Thyroid gland (tissue), 4 donors: ENCODE data around the gene TNPO3. TPM values are rescaled to one million over a fixed set of nuclear protein-coding genes. Genes with fewer than 3 reads are reported as not detected.

Source experiments
- DNase-seq, 2 donors: peaks; one replicate each; pipeline ENCODE4 v3.0.0-alpha.2; 2019
- H3K27ac ChIP-seq, 3 donors: fragments of 200-600 bp; sonication (generic); 1 replicate in 2 of 3; 2 replicates in 1 of 3; pipeline ENCODE4 v1.5.1; 2016 to 2019; ENCODE audit warnings: mild to moderate bottlenecking in 1 of 3, moderate library complexity in 1 of 3
- H3K27me3 ChIP-seq: fragments of 200-600 bp; sonication (generic); one replicate; pipeline ENCODE4 v1.5.1; 2019
- H3K36me3 ChIP-seq, 2 donors: fragments of 200-600 bp; sonication (generic); one replicate each; pipeline ENCODE4 v1.5.1; 2016 to 2019
- H3K4me1 ChIP-seq, 2 donors: fragments of 200-600 bp; sonication (generic); one replicate each; pipeline ENCODE4 v1.5.1; 2017 to 2019
- H3K4me3 ChIP-seq, 3 donors: fragments of 200-600 bp; sonication (generic); replicated peaks in 1 of 3; 1 replicate in 2 of 3; 2 replicates in 1 of 3; pipeline ENCODE4 v1.5.1; 2016; ENCODE audit warnings: mild to moderate bottlenecking in 1 of 3
- H3K9me3 ChIP-seq: fragments of 200-600 bp; sonication (generic); one replicate; pipeline ENCODE4 v1.5.1; 2017
- POLR2A ChIP-seq, 2 donors: fragments of 450-650 bp; IDR thresholded peaks; one replicate each; pipeline ENCODE4 v1.6.1; 2017; ENCODE audit warnings: antibody characterized with exemption in 2 of 2, mild to moderate bottlenecking in 2 of 2, moderate library complexity in 1 of 2
- WGBS, 2 donors: methylation state at CpG; one replicate each; pipeline ENCODE4 v1.1.5; 2017; 5-methylcytosine and 5-hydroxymethylcytosine counted together
- intact Hi-C: fragments of 100-400 bp; cut with DNase I; formaldehyde crosslinking; loops from one replicate; pipeline ENCODE4 v1.15.1; 2023
- total RNA-seq, 4 donors: library from RNA; depleted of rRNA; stranded (reverse); fragments of >200 nt; gene quantifications; one replicate each; pipeline ENCODE4 v1.2.3, GENCODE V29; 2016
- TF ChIP-seq, protein P1 (sequence below), 6 experiments: fragments of 200-600 bp in 3 of 6; fragments of 450-650 bp in 3 of 6; sonication (generic) in 3 of 6; IDR thresholded peaks; one replicate each; pipeline ENCODE4 v1.5.1; 2016 to 2019; ENCODE audit warnings: antibody characterized with exemption in 6 of 6, mild to moderate bottlenecking in 2 of 6, inconsistent platforms in 1 of 6, moderate library complexity in 1 of 6

TNPO3 gene
- total RNA-seq, 4 donors from 2014 or later = 46.1 to 56.2 (median 51.8) TPM

DNA sequence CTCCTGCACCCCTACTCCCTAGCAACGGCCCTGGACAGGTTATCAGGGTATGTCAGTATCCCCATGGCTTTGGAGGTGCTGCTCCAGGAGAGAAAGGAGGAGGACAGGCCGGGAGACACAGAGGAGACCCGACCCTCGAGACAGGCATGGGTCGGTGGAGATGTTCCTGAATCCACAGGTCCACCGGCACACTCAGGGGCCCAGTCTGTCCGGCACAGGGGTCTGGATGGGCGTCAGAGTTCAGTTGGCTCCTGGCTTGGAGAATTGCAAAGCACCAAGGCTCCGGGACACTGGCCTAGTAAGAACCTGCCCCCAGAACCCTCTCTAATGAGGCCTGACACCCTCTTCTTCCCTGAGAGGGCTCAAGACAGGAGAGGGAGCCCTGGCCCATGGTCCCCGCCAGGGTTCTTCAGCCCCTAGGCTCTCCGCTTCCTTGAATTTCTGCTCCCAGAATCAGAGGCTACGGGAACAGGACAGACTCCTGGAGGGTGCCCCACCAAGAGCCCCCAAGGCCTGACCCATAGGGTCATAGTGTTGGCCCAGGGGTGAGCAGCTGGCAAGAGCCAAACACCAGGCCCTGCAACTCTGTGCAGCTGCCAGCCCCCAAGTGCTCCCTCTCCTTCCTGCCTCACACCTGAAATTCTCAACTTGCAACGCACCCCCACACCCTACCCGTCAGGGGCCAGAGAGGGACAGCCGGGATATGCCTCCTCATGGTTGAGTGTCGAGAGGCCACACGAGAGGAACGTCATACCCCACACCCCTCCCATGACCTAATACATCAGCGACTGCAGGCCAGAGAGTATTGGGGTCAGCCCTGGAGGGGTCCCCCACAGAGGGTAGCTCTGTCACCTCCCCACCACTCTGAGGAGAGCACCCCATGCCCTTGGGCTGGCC, 122.7 kb downstream of the TNPO3 start:
- WGBS, 2 donors = 89 to 90% methylated on average over 18 to 19 of the region's 19 CpGs
- Histone ChIP-seq H3K36me3 (no peaks in the 10 kb centered on the region), H3K9me3 (no peaks in the 10 kb centered on the region), H3K27ac (no peak overlapping the region), H3K4me3 (no peak overlapping the region), H3K27me3 (no peaks in the 10 kb centered on the region), H3K4me1 (no peaks in the 10 kb centered on the region)
- TF ChIP-seq, protein P1, sequence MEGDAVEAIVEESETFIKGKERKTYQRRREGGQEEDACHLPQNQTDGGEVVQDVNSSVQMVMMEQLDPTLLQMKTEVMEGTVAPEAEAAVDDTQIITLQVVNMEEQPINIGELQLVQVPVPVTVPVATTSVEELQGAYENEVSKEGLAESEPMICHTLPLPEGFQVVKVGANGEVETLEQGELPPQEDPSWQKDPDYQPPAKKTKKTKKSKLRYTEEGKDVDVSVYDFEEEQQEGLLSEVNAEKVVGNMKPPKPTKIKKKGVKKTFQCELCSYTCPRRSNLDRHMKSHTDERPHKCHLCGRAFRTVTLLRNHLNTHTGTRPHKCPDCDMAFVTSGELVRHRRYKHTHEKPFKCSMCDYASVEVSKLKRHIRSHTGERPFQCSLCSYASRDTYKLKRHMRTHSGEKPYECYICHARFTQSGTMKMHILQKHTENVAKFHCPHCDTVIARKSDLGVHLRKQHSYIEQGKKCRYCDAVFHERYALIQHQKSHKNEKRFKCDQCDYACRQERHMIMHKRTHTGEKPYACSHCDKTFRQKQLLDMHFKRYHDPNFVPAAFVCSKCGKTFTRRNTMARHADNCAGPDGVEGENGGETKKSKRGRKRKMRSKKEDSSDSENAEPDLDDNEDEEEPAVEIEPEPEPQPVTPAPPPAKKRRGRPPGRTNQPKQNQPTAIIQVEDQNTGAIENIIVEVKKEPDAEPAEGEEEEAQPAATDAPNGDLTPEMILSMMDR (IDR thresholded peaks at IDR 0.05) = no peak
- TF ChIP-seq POLR2A (IDR thresholded peaks at IDR 0.05) = no peak
- DNase-seq = no peak
- intact Hi-C loops = no loop called here

DNA sequence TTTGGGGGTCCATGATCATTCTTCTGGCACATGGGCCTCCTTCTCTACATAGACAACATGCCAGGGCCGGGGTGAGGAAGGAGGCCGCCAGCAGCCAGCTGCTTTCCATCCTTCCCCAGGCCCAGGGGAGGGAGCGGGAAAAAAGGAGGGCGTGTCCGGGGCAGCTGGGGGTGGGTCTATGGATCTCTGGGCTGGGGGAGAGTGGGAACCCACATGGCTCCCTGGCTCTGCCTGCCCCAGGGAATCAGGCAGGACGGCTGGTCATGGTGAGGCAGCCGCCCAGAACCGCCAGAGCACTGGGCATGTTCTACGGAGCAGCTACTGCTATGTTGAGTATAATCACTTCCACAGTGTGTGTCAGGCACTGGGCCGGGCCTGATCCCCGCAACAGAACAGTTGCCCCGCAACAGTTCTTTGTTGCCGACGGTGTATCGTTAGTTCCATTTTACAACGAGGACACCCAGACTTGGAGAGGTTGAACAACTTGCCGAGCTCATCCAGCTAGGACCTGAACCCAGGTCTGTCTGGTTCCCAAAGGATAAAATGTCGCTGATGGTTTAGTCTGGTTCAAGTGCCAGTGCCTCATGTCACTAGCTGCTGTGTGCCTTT, 123.6 kb downstream of the TNPO3 start:
- H3K4me1 ChIP-seq = no peaks in the 10 kb centered on the region
- intact Hi-C loops = no loop called here
- TF ChIP-seq, protein P1 (IDR thresholded peaks at IDR 0.05) = no peak
- no peak for TF ChIP-seq POLR2A (IDR thresholded peaks at IDR 0.05)
- no peaks in the 10 kb centered on the region for H3K9me3 ChIP-seq
- no peak overlapping the region for H3K4me3 ChIP-seq
- H3K27ac ChIP-seq = no peak overlapping the region
- DNase-seq = no peak
- 91 to 97% methylated on average over 12 to 13 of the region's 18 CpGs for WGBS, 2 donors
- H3K27me3 ChIP-seq = no peaks in the 10 kb centered on the region
- H3K36me3 ChIP-seq = no peaks in the 10 kb centered on the region

DNA sequence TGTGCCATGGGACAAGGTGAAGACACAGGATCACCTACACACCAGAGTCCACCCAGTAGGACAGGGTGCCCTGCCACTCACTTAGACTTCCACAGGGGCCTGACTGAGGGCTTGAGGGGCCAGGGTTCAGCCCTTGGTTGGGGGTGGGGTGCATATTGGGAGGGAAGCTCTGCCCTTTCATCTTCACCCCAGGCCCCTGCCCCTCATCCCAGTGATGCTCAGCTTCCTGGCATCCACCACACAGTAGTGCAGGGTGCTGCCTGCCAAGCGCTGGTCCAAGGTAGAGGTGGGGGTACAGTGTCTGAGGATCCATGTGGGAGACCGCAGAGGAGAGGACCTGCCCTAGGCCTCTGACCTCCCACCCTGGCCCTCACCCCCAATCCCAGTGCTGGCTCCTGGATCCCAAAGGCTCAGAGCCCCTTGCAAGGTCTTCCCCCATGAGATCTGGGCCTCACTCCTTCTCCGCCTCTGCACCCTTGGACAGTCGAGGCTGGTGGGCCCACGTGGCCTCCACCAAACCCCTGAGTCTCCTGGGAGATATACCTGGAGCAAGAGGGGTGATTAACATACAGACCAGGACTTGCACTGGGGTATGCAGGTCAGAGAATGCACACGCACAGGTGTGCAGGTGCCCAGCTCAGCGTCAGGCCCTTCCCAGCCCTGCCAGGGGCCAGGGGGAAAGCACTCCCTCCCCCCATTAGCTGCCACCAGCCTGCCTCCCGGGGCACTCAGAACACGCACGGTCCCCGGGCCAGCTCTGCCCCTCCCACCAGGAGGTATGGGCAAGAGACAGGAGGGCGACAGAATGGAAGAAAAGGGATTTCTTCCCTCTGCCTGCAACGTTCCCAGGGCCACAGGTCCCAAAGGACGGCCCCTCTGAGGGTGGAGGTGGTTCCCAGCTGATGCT, 125.8 kb downstream of the TNPO3 start:
- 76 to 84% methylated on average over 5 to 13 of the region's 14 CpGs for WGBS, 2 donors
- Histone ChIP-seq H3K27me3 (no peaks in the 10 kb centered on the region), H3K4me1 (no peaks in the 10 kb centered on the region), H3K36me3 (no peaks in the 10 kb centered on the region), H3K4me3 (no peak overlapping the region), H3K27ac (no peak overlapping the region), H3K9me3 (no peaks in the 10 kb centered on the region)
- no peak for TF ChIP-seq POLR2A (IDR thresholded peaks at IDR 0.05)
- TF ChIP-seq, protein P1 (IDR thresholded peaks at IDR 0.05) = no peak
- no peak for DNase-seq
- intact Hi-C loops = no loop called here

DNA sequence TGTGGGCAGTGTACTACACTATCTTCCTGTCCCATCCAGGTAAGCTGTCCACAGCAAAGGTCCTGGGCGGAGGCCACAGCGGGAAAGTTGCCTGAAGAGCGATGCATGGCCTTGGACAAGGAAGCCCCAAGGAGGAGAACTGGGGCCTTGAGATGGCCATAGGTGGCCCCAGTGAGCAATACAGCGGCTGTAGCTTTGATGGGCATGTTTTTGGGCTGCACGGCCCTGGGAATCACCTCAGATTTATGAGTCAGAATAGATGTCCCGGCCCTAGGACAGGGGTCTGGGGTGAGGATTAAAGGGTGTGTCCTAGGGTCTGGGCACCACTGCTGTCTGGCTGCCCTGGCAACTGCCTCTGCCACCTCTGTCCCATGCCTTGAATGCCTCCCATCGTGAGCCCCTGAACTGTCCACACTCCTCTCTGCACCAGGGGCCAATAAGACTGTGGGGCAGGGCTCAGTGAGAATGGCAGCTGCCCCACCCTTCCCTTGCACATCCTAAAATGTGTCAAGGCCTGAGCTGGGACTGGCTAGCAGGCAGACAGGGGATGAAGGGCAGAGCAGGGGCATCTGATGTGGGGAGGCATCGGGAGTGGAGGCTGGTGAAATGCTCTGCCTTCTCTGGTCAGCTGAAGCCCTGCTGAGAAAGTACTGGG, 126.6 kb downstream of the TNPO3 start:
- WGBS, 2 donors = 89 to 95% methylated on average over 7 to 8 of the region's 8 CpGs
- Histone ChIP-seq H3K27me3 (no peaks in the 10 kb centered on the region), H3K4me1 (no peaks in the 10 kb centered on the region), H3K9me3 (no peaks in the 10 kb centered on the region), H3K27ac (no peak overlapping the region), H3K36me3 (no peaks in the 10 kb centered on the region), H3K4me3 (no peak overlapping the region)
- no peak for TF ChIP-seq POLR2A (IDR thresholded peaks at IDR 0.05)
- TF ChIP-seq, protein P1 (IDR thresholded peaks at IDR 0.05) = no peak
- intact Hi-C loops = no loop called here
- DNase-seq = no peak
